GM23248 (cell line): ENCODE measurements around the gene TRIM59. TPM values are rescaled to one million over a fixed set of nuclear protein-coding genes. Genes with fewer than 3 reads are reported as not detected.

Source experiments
- DNase-seq: peaks from one replicate; pipeline ENCODE4 v3.0.0-alpha.2; 2015
- H2AFZ ChIP-seq: fragments of 200-600 bp; sonication (generic); 2 replicates; pipeline ENCODE4 v1.6.1; 2016; ENCODE audit warnings: antibody characterized with exemption
- H3F3A ChIP-seq: fragments of 200-600 bp; sonication (generic); 2 replicates; pipeline ENCODE4 v1.6.1; 2016; ENCODE audit warnings: mild to moderate bottlenecking, antibody characterized with exemption, mixed run types; ENCODE audit not compliant: insufficient read depth
- H3K27ac ChIP-seq: fragments of 200-600 bp; sonication (generic); 2 replicates; pipeline ENCODE4 v1.5.1; 2016; ENCODE audit warnings: mild to moderate bottlenecking
- H3K27me3 ChIP-seq: fragments of 200-600 bp; sonication (generic); replicated peaks from 2 replicates; pipeline ENCODE4 v1.6.1; 2016; ENCODE audit warnings: mild to moderate bottlenecking; ENCODE audit not compliant: insufficient read depth
- H3K36me3 ChIP-seq: fragments of 200-600 bp; sonication (generic); 2 replicates; pipeline ENCODE4 v1.6.1; 2016; ENCODE audit warnings: low read depth, mild to moderate bottlenecking
- H3K4me1 ChIP-seq: fragments of 200-600 bp; sonication (generic); 2 replicates; pipeline ENCODE4 v1.6.1; 2016; ENCODE audit warnings: mild to moderate bottlenecking; ENCODE audit not compliant: insufficient read depth
- H3K4me2 ChIP-seq: fragments of 200-600 bp; sonication (generic); one replicate; pipeline ENCODE4 v1.6.1; 2016; ENCODE audit warnings: mild to moderate bottlenecking; ENCODE audit not compliant: unreplicated experiment
- H3K4me3 ChIP-seq: fragments of 200-600 bp; sonication (generic); 2 replicates; pipeline ENCODE4 v1.5.1; 2016; ENCODE audit warnings: mild to moderate bottlenecking
- H3K79me2 ChIP-seq: fragments of 200-600 bp; sonication (generic); 2 replicates; pipeline ENCODE4 v1.6.1; 2016; ENCODE audit warnings: mild to moderate bottlenecking; ENCODE audit not compliant: insufficient read depth
- H3K9ac ChIP-seq: fragments of 200-600 bp; sonication (generic); 2 replicates; pipeline ENCODE4 v1.6.1; 2016; ENCODE audit warnings: mild to moderate bottlenecking
- H3K9me2 ChIP-seq: fragments of 200-600 bp; sonication (generic); 2 replicates; pipeline ENCODE4 v1.6.1; 2016; ENCODE audit warnings: mixed run types, mild to moderate bottlenecking, moderate library complexity; ENCODE audit not compliant: insufficient read depth
- H3K9me3 ChIP-seq: fragments of 200-600 bp; sonication (generic); one replicate; pipeline ENCODE4 v1.6.1; 2017; ENCODE audit warnings: low read depth
- H4K20me1 ChIP-seq: fragments of 200-600 bp; sonication (generic); 2 replicates; pipeline ENCODE4 v1.6.0; 2016; ENCODE audit not compliant: insufficient read depth
- EZH2 ChIP-seq: fragments of 200-600 bp; sonication (generic); IDR thresholded peaks from 2 replicates; pipeline ENCODE4 v1.6.1; 2018; ENCODE audit warnings: antibody characterized with exemption, mild to moderate bottlenecking; ENCODE audit not compliant: insufficient read depth, poor library complexity, severe bottlenecking
- EZH2phosphoT487 ChIP-seq: fragments of 200-600 bp; sonication (generic); IDR thresholded peaks from 2 replicates; pipeline ENCODE4 v1.6.1; 2018; ENCODE audit warnings: antibody characterized with exemption, moderate library complexity, mild to moderate bottlenecking, low read depth; ENCODE audit not compliant: insufficient read depth
- WGBS, 2 experiments: methylation state at CpG; one replicate each; pipeline ENCODE4 v1.1.6; 2015 to 2017; ENCODE audit warnings: low lambda C conversion rate in 2 of 2, low coverage in 1 of 2; ENCODE audit errors: missing lambda C conversion rate in 2 of 2; 5-methylcytosine and 5-hydroxymethylcytosine counted together
- in situ Hi-C: fragments of 300-500 bp; cut with MboI; formaldehyde crosslinking; loops from 2 replicates; pipeline ENCODE4 v1.15.0; 2020
- polyA plus RNA-seq: library from polyadenylated mRNA; unstranded; fragments of >200 nt; fragmentation: Nextera tagmentation; extraction: Ambion mirVana; gene quantifications from 2 replicates; pipeline ENCODE4 v1.2.1, GENCODE V29; 2016
- total RNA-seq: library from RNA; depleted of rRNA; stranded (reverse); fragments of >200 nt; shearing (Covaris generic); gene quantifications from 2 replicates; pipeline ENCODE4 v1.2.3, GENCODE V29; 2014

TRIM59 gene
- total and polyA plus RNA-seq, 2 experiments from 2014 or later, result 14.8 to 23.9 TPM

GRCh38 chr3:160474416-160474838 is 24.8 kb upstream of the TRIM59 start:
- no peak for TF ChIP-seq EZH2phosphoT487
- TF ChIP-seq EZH2, result no peak
- Histone ChIP-seq H3K27ac (peak overlapping the region; percentile 57), H2AFZ (no peak overlapping the region), H3K9ac (peak overlapping the region; percentile 0; the same call in 1 of the 2 replicates), H3K36me3 (no peaks in the 10 kb centered on the region), H4K20me1 (no peaks in the 10 kb centered on the region), H3K4me2 (peak overlapping the region; percentile 67), H3K9me3 (no peaks in the 10 kb centered on the region), H3K9me2 (no peaks in the 10 kb centered on the region), H3K27me3 (no peaks in the 10 kb centered on the region), H3F3A (peaks cover 59% of the 10 kb centered on the region), H3K4me3 (peak overlapping the region; percentile 4; the same call in 1 of the 2 replicates), H3K79me2 (no peaks in the 10 kb centered on the region), H3K4me1 (peaks cover 55% of the 10 kb centered on the region)
- in situ Hi-C loops, result no loop called here
- DNase-seq, result peak; percentile 74

GRCh38 chr3:160473978-160474377 is 24.4 kb upstream of the TRIM59 start:
- peaks cover 55% of the 10 kb centered on the region for H3F3A ChIP-seq
- no peak overlapping the region for H2AFZ ChIP-seq
- no peaks in the 10 kb centered on the region for H3K36me3 ChIP-seq
- H4K20me1 ChIP-seq, result no peaks in the 10 kb centered on the region
- H3K9me3 ChIP-seq, result no peaks in the 10 kb centered on the region
- H3K9ac ChIP-seq, result 0 out of 2 replicates have a peak overlapping the region, but pooled peaks have one; percentile 2
- H3K27me3 ChIP-seq, result no peaks in the 10 kb centered on the region
- H3K27ac ChIP-seq, result peak overlapping the region; percentile 57
- TF ChIP-seq EZH2 (no peak), EZH2phosphoT487 (no peak)
- no peaks in the 10 kb centered on the region for H3K9me2 ChIP-seq
- WGBS, 2 experiments, result 0% methylated on average over 1 of the region's 1 CpG
- H3K79me2 ChIP-seq, result no peaks in the 10 kb centered on the region
- DNase-seq, result peak; percentile 94
- in situ Hi-C loops, result no loop called here
- peak overlapping the region; percentile 4; the same call in 1 of the 2 replicates for H3K4me3 ChIP-seq
- peak overlapping the region; percentile 67 for H3K4me2 ChIP-seq
- peaks cover 55% of the 10 kb centered on the region for H3K4me1 ChIP-seq

GRCh38 chr3:160473221-160473620 is 23.6 kb upstream of the TRIM59 start:
- H2AFZ ChIP-seq, result no peak overlapping the region
- no peaks in the 10 kb centered on the region for H3K36me3 ChIP-seq
- no peaks in the 10 kb centered on the region for H4K20me1 ChIP-seq
- H3K27me3 ChIP-seq, result no peaks in the 10 kb centered on the region
- H3K9ac ChIP-seq, result no peak overlapping the region
- H3K4me3 ChIP-seq, result no peak overlapping the region
- peak; percentile 80 for DNase-seq
- peaks cover 47% of the 10 kb centered on the region for H3F3A ChIP-seq
- H3K79me2 ChIP-seq, result no peaks in the 10 kb centered on the region
- H3K4me2 ChIP-seq, result peak overlapping the region; percentile 67
- H3K4me1 ChIP-seq, result peaks cover 54% of the 10 kb centered on the region
- 38 to 71% methylated on average over 1 of the region's 1 CpG for WGBS, 2 experiments
- in situ Hi-C loops, result no loop called here
- TF ChIP-seq EZH2phosphoT487 (no peak), EZH2 (no peak)
- peak overlapping the region; percentile 57 for H3K27ac ChIP-seq
- H3K9me2 ChIP-seq, result no peaks in the 10 kb centered on the region
- no peaks in the 10 kb centered on the region for H3K9me3 ChIP-seq

- no peak overlapping the region for H3K4me2 ChIP-seq
- H4K20me1 ChIP-seq, result no peaks in the 10 kb centered on the region
- no peak overlapping the region for H3K9ac ChIP-seq
- in situ Hi-C loops, result no loop called here
- 92 to 94% methylated on average over 2 of the region's 2 CpGs for WGBS, 2 experiments
- H3K9me2 ChIP-seq, result no peaks in the 10 kb centered on the region
- H3K36me3 ChIP-seq, result no peaks in the 10 kb centered on the region
- no peaks in the 10 kb centered on the region for H3K9me3 ChIP-seq
- H3F3A ChIP-seq, result peaks cover 38% of the 10 kb centered on the region
- no peak for TF ChIP-seq EZH2
- TF ChIP-seq EZH2phosphoT487, result no peak
- no peak overlapping the region for H3K27ac ChIP-seq
- no peak overlapping the region for H3K4me3 ChIP-seq
- no peak for DNase-seq
- H3K4me1 ChIP-seq, result peaks cover 46% of the 10 kb centered on the region
- no peaks in the 10 kb centered on the region for H3K79me2 ChIP-seq
- H3K27me3 ChIP-seq, result no peaks in the 10 kb centered on the region
- no peak overlapping the region for H2AFZ ChIP-seq
These were observed 22.8 kb upstream of the TRIM59 start for GRCh38 chr3:160472344-160472743.

- Histone ChIP-seq H3F3A (peaks cover 35% of the 10 kb centered on the region), H3K27me3 (no peaks in the 10 kb centered on the region), H3K4me1 (peaks cover 42% of the 10 kb centered on the region), H3K9me3 (no peaks in the 10 kb centered on the region), H3K79me2 (no peaks in the 10 kb centered on the region), H3K4me3 (no peak overlapping the region), H3K36me3 (no peaks in the 10 kb centered on the region), H3K9ac (no peak overlapping the region), H3K27ac (no peak overlapping the region), H3K9me2 (no peaks in the 10 kb centered on the region), H4K20me1 (no peaks in the 10 kb centered on the region), H3K4me2 (no peak overlapping the region), H2AFZ (no peak overlapping the region)
- 74 to 84% methylated on average over 2 of the region's 2 CpGs for WGBS, 2 experiments
- in situ Hi-C loops, result no loop called here
- TF ChIP-seq EZH2, result no peak
- TF ChIP-seq EZH2phosphoT487, result no peak
- DNase-seq, result no peak
These were observed 22.3 kb upstream of the TRIM59 start for GRCh38 chr3:160471892-160472291.
